ENCODE results near the gene CDK17. TPM values are rescaled to one million over a fixed set of nuclear protein-coding genes. Genes with fewer than 3 reads are reported as not detected.

Gene CDK17
- total and polyA plus RNA-seq, 2 donors (not counting 1 experiment from before 2014, with no cell fraction given), result 15.6 to 87.8 TPM

DNA sequence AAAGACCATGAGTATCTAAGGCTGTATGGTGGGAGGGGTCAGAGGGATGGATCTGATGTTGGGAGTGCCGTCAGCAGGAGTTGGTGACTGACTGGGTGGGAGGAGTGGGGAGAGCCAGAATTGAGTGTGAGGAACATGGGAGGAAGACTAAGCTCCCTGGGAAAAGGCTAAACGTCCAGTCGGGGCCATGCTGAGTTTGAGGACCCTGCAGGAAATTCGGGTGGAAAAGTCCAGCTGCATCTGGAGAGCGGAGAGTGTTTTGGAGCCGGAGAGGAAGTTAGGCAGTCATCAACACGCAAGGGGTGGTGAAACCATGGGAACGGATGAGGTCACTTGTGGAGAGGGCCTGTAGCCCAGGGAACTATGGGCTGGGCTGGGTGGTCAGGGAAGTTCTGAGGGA is 145.2 kb downstream of the CDK17 start:
- Mint-ChIP-seq H3K27me3 (no peaks in the 10 kb centered on the region), H3K4me3 (no peak overlapping the region), H3K27ac (peak overlapping the region; percentile 69), H3K4me1 (peaks cover 15% of the 10 kb centered on the region), H3K9me3 (ENCODE audit: insufficient read depth) (no peaks in the 10 kb centered on the region)
- Histone ChIP-seq H3K79me2 (ENCODE audit: control insufficient read depth, insufficient read depth, low read length) (peaks cover 61% of the 10 kb centered on the region), H3K36me3 (replicated peaks in 1 of 2; ENCODE audit: control extremely low read depth in 1 of 2, control insufficient read depth in 1 of 2, extremely low read depth in 1 of 2, insufficient read depth in 2 of 2, low read length in 1 of 2) (peaks cover 0 to 56% of the 10 kb centered on the region in 2 experiments), H3K9ac (ENCODE audit: low read length) (no peak overlapping the region), H3K4me1 (ENCODE audit: control insufficient read depth in 2 of 2, insufficient read depth in 2 of 2, low read length in 2 of 2) (no peaks in the 10 kb centered on the region), H3K27ac (ENCODE audit: low read length in 2 of 2) (peak overlapping the region in 1 of 2 donors; percentile 49), H3K4me3 (ENCODE audit: control extremely low read depth in 1 of 5, extremely low read depth in 1 of 5, insufficient read depth in 1 of 5, low read depth in 2 of 5, low read length in 4 of 5) (no peak overlapping the region), H3K9me3 (ENCODE audit: control extremely low read depth in 1 of 3, control insufficient read depth in 2 of 3, insufficient read depth in 1 of 3, low read length in 2 of 3) (no peaks in the 10 kb centered on the region), H2AFZ (ENCODE audit: insufficient read depth, low read depth, low read length, poor library complexity, severe bottlenecking) (no peak overlapping the region), H3K4me2 (replicated peaks; ENCODE audit: low read depth, low read length, poor library complexity, severe bottlenecking) (no peak overlapping the region), H4K20me1 (ENCODE audit: control insufficient read depth, insufficient read depth, low read length, poor library complexity, severe bottlenecking) (peaks cover 40% of the 10 kb centered on the region), H3K27me3 (replicated peaks in 1 of 4; ENCODE audit: control extremely low read depth in 1 of 4, control insufficient read depth in 3 of 4, insufficient read depth in 4 of 4, low read length in 3 of 4) (no peaks in the 10 kb centered on the region)
- DNase-seq (no peak), ATAC-seq (ENCODE audit: low read depth) (no peak)
- ChIA-PET POLR2A (no interaction called here), CTCF (no interaction called here)
- 98% methylated on average over 8 of the region's 8 CpGs for WGBS (ENCODE audit: insufficient coverage)
- intact Hi-C loops (cut with micrococcal nuclease), result no loop called here
- TF ChIP-seq EZH2 (IDR thresholded peaks at IDR 0.05; ENCODE audit: borderline replicate concordance, insufficient read depth, low read depth, low read length, poor library complexity, severe bottlenecking), result no peak
- TF ChIP-seq, protein P1, sequence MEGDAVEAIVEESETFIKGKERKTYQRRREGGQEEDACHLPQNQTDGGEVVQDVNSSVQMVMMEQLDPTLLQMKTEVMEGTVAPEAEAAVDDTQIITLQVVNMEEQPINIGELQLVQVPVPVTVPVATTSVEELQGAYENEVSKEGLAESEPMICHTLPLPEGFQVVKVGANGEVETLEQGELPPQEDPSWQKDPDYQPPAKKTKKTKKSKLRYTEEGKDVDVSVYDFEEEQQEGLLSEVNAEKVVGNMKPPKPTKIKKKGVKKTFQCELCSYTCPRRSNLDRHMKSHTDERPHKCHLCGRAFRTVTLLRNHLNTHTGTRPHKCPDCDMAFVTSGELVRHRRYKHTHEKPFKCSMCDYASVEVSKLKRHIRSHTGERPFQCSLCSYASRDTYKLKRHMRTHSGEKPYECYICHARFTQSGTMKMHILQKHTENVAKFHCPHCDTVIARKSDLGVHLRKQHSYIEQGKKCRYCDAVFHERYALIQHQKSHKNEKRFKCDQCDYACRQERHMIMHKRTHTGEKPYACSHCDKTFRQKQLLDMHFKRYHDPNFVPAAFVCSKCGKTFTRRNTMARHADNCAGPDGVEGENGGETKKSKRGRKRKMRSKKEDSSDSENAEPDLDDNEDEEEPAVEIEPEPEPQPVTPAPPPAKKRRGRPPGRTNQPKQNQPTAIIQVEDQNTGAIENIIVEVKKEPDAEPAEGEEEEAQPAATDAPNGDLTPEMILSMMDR (IDR thresholded peaks at IDR 0.05), result no peak

DNA sequence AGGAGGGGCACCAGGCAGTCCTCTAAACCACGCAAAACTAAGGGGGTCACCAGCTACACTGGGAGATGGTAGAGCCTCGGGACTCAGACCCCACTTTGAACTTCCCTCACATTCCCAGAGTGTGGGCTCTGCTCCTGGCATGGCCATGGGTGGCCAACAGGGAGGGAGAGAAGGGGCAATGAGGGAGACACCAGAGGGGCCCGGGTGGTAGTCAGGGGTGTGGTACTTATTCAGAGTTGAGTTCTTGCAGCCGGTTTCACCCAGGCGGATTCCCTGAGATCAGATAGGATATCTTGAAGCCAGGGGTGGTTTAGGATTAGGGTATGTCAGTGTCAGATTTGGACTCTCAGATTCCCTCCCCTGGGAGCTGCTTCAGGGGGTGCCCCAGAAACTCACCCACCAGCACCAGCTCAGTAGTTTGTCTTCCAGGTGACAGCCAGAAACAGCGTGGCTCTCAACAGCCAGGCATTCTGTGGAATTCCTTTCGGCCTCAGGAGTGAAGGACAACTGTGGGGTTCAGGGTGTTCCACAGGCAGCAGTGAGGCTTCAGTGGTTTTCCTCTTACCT is 150.0 kb downstream of the CDK17 start:
- intact Hi-C loops (cut with micrococcal nuclease), result no loop called here
- Mint-ChIP-seq H3K4me3 (no peak overlapping the region), H3K9me3 (ENCODE audit: insufficient read depth) (no peaks in the 10 kb centered on the region), H3K27ac (no peak overlapping the region), H3K4me1 (peaks cover 16% of the 10 kb centered on the region), H3K27me3 (no peaks in the 10 kb centered on the region)
- Histone ChIP-seq H3K27ac (ENCODE audit: low read length in 2 of 2) (peak overlapping the region in 1 of 2 donors; percentile 18), H4K20me1 (ENCODE audit: control insufficient read depth, insufficient read depth, low read length, poor library complexity, severe bottlenecking) (peaks cover 57% of the 10 kb centered on the region), H2AFZ (ENCODE audit: insufficient read depth, low read depth, low read length, poor library complexity, severe bottlenecking) (no peak overlapping the region), H3K36me3 (replicated peaks in 1 of 2; ENCODE audit: control extremely low read depth in 1 of 2, control insufficient read depth in 1 of 2, extremely low read depth in 1 of 2, insufficient read depth in 2 of 2, low read length in 1 of 2) (peaks cover 0 to 85% of the 10 kb centered on the region in 2 experiments), H3K4me3 (ENCODE audit: control extremely low read depth in 1 of 5, extremely low read depth in 1 of 5, insufficient read depth in 1 of 5, low read depth in 2 of 5, low read length in 4 of 5) (no peak overlapping the region), H3K4me2 (replicated peaks; ENCODE audit: low read depth, low read length, poor library complexity, severe bottlenecking) (no peak overlapping the region), H3K79me2 (ENCODE audit: control insufficient read depth, insufficient read depth, low read length) (peaks cover 88% of the 10 kb centered on the region), H3K27me3 (replicated peaks in 1 of 4; ENCODE audit: control extremely low read depth in 1 of 4, control insufficient read depth in 3 of 4, insufficient read depth in 4 of 4, low read length in 3 of 4) (no peaks in the 10 kb centered on the region), H3K4me1 (ENCODE audit: control insufficient read depth in 2 of 2, insufficient read depth in 2 of 2, low read length in 2 of 2) (no peaks in the 10 kb centered on the region), H3K9ac (ENCODE audit: low read length) (no peak overlapping the region), H3K9me3 (ENCODE audit: control extremely low read depth in 1 of 3, control insufficient read depth in 2 of 3, insufficient read depth in 1 of 3, low read length in 2 of 3) (no peaks in the 10 kb centered on the region)
- DNase-seq (no peak), ATAC-seq (ENCODE audit: low read depth) (no peak)
- ChIA-PET CTCF (no interaction called here), POLR2A (no interaction called here)
- WGBS (ENCODE audit: insufficient coverage), result 90% methylated on average over 3 of the region's 7 CpGs
- TF ChIP-seq, protein P1 (IDR thresholded peaks at IDR 0.05), result no peak
- TF ChIP-seq EZH2 (IDR thresholded peaks at IDR 0.05; ENCODE audit: borderline replicate concordance, insufficient read depth, low read depth, low read length, poor library complexity, severe bottlenecking), result no peak

All from B cell (primary cell).